NCI-H128 (cell line): Measurements from ENCODE around the gene IQCE.
"Not testable (repeated sequence)": the region's sequence is repeated elsewhere in the genome, so short reads cannot be mapped to it uniquely, and the experiment has no call there.

Experiments
- DNase-seq: peaks from one replicate; lab custom pipeline; 2025; ENCODE audit not compliant: unreplicated experiment; lab: John Stamatoyannopoulos, UW

The IQCE gene

DNA sequence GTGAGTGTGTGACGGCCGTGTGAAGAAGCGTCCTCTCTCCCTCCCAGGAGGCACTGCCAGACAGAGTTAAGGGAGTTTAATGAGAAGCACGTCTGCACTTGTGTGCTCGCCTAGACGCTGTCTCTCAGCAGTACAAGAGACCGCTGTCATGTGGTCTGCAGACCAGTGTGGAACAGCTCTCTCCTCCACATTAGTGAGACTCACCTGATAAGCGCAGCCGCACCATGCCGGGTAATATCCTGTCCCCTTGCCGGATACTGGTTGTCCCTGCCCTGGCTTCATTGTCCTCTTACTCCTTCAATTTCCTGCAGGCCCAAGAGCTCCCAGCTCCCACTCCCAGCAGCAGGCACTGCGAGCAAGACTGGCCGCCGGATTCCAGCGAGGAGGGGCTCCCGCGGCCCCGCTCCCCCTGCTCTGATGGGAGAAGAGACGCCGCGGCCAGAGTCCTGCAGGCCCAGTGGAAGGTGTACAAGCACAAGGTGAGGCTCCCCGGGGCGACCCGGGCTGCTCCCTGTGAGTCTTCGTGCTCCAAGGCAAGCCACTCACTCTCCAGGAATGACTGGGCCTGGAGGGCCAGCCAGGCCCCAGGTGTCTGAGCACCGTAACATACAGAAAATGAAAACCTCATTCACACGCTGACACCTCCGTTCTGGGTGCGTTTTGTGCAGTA lies 39.5 kb downstream of the IQCE start:
- DNase-seq = no peak

DNA sequence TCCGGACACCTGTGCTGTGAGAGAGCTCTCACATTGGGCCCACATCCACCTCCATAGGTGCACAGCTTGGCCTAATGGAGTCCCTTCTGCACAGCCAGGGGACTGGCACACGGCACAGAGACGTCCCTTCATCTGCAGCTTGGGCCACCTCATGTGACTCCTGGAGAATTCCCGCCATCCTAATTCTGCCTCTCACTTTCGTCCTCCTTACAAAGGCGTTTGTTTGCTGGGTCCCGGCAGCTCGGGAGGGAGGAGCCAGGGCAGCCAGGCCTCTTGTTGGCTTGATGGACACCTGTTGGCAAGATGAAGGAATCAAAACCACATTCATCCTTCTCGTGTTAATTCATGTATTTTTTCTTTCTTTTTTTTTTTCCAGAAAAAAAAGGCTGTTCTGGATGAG lies 42.3 kb downstream of the IQCE start:
- DNase-seq = no peak

DNA sequence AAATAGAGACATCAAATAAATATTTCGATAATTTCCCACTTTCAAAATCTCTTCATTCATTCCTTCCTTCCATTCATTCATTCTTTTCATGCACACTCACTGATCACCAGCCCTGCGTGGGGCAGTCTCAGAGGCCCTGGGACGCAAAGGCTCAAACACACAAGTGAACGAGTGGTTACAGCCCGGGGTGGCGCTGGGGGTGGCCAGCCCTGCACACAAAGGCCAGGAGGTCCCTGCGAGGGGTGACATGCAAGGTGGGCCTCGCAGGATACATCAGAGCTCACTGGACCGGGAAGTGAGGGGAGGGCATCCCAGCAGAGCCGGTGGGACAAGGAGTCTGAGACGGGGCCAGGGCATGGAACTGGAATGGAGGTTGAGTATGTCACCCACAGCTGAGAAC lies 43.1 kb downstream of the IQCE start:
- no peak for DNase-seq

GRCh38 chr7:2602406-2603043 lies 43.7 kb downstream of the IQCE start:
- DNase-seq = no peak

DNA sequence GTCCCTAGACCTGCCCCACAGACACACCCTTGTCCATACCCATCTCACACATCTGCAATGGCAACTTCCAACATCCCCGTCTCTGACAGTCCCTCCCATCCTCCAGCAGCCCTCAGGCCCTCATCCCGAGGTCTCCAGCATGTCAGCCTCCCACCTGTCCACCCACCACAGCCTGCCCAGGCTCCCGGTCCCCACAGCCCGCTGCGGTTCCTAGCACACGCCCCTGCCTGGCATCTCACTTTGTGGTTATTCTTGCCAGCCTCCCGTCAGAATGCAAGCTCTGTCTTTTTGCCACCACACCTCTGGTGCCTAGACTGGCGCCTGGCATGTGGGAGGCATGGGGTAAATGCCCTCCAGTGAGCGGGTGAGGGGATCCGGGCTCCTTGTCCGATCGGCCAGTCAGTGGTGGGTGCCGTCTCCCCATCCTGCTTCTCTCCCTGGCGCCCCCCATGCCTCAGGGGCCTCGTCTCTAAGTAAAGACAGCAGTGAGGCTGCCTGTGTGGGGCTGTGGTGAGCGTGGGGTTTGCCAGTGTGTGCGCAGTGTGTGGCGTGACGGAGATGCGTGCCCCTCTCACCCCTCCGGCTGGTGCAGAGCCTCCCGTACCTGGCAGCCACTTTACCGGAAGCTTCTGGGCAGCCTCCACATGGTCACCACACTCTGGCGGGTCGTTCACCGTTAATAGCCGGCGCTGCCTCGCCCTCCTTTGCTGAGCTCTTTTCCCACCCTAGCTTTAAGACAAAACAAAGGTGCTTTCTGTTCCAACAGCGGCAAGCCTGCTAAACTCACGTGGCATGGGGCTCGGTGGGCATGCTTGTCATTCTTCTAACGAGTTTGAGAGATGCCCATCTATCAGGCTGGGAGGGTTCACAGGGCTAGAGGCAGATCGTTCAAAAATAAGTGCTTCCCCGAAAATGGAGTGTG lies 44.5 kb downstream of the IQCE start:
- no peak for DNase-seq

DNA sequence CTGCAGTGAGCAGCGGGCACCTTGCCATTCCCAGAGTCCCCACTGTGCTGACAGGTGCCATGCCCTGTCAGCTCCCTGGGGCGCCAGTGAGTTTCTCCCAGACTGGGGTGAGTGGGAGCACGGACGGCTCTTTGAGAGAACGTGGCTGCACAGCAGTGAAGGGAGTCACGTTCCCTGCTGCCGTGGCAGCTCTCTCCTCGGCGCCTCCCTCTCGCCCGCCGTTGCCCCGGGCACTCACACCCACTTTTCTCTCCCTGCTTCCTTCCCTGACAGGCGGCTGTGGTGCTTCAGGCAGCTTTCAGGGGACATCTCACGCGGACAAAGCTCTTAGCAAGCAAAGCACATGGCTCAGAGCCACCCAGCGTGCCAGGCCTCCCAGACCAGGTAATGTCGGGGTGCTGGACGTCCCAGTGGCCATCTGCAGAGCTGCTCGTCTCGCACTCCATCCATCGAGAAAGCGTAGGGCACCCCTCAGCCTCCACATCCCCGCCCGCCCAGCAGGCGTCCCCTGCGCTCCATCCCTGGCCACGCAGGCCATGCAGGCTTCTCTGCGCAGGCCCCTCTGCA lies 45.9 kb downstream of the IQCE start:
- DNase-seq = no peak

- DNase-seq = no peak
These were observed 47.1 kb downstream of the IQCE start for GRCh38 chr7:2605608-2606538.

DNA sequence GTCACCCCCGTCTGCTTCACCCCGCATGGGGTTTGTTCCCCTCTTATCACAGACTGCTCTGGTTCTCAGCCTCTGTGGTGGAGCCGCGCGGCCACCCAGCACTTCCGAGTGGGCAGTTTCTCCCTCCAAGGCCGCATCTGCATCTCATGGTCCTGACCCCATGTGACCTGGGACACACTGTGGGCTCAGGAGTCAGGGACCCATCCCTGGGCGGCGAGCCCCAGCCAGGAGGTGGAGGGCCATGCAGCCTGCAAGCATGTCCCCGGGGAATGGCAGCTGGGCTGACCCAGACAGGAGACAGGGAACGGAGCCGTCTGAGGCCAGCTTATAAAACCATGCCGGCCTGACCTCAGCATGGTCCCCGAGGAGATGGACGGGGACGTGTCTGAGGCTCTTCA lies 47.8 kb downstream of the IQCE start:
- no peak for DNase-seq

DNA sequence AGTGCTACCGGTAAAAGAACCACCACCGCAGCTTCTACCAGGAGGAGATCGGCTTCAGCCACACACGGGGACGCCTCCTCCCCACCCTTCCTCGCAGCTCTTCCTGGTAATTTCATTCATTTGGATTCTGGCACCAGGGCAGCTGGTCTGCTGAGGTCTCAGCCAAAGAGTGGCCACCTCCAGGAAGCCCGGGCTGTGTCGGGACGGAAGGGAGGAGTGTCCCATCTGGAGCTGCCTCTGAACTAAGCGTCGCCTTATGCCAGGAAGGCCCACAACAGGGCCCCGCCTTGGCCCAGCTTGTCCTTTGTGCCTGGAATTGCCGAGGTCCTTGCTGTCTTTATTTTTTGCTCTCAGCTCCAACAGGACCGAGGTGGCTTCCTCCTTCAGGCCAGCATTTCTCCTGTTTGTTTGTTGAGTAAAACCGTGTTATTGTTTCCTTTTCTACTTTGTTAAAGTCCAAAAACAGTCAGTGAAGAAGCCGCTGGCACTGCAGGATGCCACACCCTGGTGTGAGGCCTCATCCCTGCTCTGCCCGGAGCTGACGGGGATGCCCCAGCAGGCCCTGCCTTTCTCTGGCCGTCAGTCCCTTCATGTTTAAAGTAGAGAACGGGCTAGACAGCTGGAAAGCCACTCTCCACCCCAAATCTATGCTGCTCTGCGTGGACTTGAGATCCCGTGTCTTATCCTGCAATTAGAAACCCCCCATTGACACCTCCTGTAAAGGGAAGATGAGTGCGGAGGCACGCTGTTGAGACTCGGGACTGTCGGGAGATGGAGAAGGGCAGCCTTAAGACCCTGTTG lies 48.5 kb downstream of the IQCE start:
- DNase-seq = no peak

GRCh38 chr7:2607923-2608904 lies 49.4 kb downstream of the IQCE start:
- no peak for DNase-seq

DNA sequence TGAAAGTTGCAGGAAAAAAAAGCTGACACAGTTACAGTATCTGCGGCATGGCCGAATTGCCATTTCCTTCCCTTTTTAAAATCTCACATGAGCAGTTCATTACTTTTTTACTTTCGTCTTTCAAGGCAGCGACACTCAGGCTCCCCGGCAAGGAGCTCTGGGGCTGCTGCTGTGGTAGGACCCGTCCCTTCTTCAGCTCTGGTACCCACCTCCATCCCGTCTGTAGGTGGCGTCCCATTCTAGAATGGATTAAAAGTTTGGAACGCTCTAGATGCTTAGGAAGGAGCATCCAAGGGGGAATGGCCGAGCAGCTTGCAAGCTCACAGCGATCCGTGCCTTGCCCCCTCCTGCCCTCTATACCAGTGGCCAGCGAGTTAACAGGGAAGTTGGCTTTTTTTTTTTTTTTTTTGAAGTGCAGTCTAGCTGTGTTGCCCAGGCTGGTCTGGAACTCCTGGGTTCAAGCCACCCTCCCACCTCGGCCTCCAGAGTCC lies 50.2 kb downstream of the IQCE start:
- no peak for DNase-seq

DNA sequence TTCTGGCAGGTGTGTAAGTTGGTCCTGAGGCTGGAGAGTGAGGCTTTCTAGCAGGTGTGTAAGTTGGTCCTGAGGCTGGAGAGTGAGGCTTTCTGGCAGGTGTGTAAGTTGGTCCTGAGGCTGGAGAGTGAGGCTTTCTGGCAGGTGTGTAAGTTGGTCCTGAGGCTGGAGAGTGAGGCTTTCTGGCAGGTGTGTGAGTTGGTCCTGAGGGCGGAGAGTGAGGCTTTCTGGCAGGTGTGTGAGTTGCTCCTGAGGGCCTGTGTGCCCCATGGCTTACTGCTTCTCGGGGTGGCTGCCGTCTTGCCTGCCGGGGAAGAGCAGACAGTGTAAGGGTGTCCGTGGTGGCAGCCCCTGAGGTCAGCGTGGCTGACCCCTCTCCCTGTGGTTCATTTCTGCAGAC lies 50.9 kb downstream of the IQCE start:
- DNase-seq = not testable (repeated sequence)

- DNase-seq = no peak
These were observed 51.7 kb downstream of the IQCE start for GRCh38 chr7:2610466-2610865.

GRCh38 chr7:2610898-2611297 lies 52.1 kb downstream of the IQCE start:
- DNase-seq = no peak

- DNase-seq = no peak
These were observed 52.6 kb downstream of the IQCE start for GRCh38 chr7:2611401-2611800.

- DNase-seq = no peak
These were observed 53.1 kb downstream of the IQCE start for GRCh38 chr7:2611922-2612321.

DNA sequence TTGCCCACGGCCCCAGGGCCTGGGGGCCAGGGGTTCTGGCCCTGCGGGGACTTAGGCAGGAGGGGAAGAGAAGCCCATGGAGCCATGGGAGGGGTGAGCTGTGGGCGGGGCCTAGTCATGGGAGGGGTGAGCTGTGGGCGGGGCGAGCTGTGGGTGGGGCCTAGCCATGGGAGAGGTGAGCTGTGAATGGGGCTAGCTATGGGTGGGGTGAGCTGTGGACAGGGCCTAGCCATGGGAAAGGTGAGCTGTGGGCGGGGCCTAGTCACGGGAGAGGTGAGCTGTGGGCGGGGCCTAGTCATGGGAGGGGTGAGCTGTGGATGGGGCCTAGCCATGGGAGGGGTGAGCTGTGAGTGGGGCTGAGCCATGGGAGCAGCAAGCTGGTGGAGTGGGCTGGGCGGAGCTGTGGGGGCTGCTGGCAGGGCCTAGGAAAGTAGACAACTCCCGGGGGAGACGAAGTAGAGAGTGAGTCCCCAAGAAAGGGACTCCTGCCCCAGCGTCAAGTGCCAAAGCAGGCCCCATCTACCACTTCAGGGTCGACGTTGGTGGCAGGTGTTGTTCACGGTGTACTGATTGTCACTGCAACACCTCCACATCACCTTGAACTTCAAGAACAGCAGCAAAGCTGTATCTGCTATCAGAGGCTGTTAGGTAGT lies 53.8 kb downstream of the IQCE start:
- no peak for DNase-seq
